ENCODE data around the gene HIVEP3. TPM values are rescaled to one million over a fixed set of nuclear protein-coding genes. Genes with fewer than 3 reads are reported as not detected.

Gene HIVEP3
- total and polyA plus RNA-seq, 2 donors (not counting 1 experiment from before 2014, with no cell fraction given), result 2.0 to 5.1 TPM

GRCh38 chr1:41689558-41689981 is 229.2 kb downstream of the HIVEP3 start:
- no peak overlapping the region for H3K9ac ChIP-seq (ENCODE audit: low read length)
- CTCF ChIA-PET, result interaction anchor here (1.2 kb wide), 1 partner anchor 23 kb away, joined by 3 read pairs; no protein-coding TSS in a partner anchor
- Mint-ChIP-seq H3K9me3 (ENCODE audit: insufficient read depth) (no peaks in the 10 kb centered on the region), H3K4me3 (no peak overlapping the region), H3K27me3 (no peaks in the 10 kb centered on the region), H3K4me1 (peaks cover 16% of the 10 kb centered on the region), H3K27ac (no peak overlapping the region)
- no peak overlapping the region for H3K4me2 ChIP-seq (replicated peaks; ENCODE audit: low read depth, low read length, poor library complexity, severe bottlenecking)
- no peak overlapping the region for H2AFZ ChIP-seq (ENCODE audit: insufficient read depth, low read depth, low read length, poor library complexity, severe bottlenecking)
- DNase-seq (no peak), ATAC-seq (ENCODE audit: low read depth) (no peak)
- intact Hi-C loops (cut with micrococcal nuclease), result no loop called here
- no peak overlapping the region for H3K27ac ChIP-seq (ENCODE audit: low read length in 2 of 2)
- 86% methylated on average over 5 of the region's 7 CpGs for WGBS (ENCODE audit: insufficient coverage)
- POLR2A ChIA-PET, result no interaction called here
- TF ChIP-seq CTCF (IDR thresholded peaks at IDR 0.05) (no peak), EZH2 (IDR thresholded peaks at IDR 0.05; ENCODE audit: borderline replicate concordance, insufficient read depth, low read depth, low read length, poor library complexity, severe bottlenecking) (no peak)
- no peaks in the 10 kb centered on the region for H3K36me3 ChIP-seq (replicated peaks in 1 of 2; ENCODE audit: control extremely low read depth in 1 of 2, control insufficient read depth in 1 of 2, extremely low read depth in 1 of 2, insufficient read depth in 2 of 2, low read length in 1 of 2)
- peaks cover 0 to 15% of the 10 kb centered on the region in 2 donors for H3K4me1 ChIP-seq (ENCODE audit: control insufficient read depth in 2 of 2, insufficient read depth in 2 of 2, low read length in 2 of 2)
- no peaks in the 10 kb centered on the region for H3K9me3 ChIP-seq (ENCODE audit: control extremely low read depth in 1 of 3, control insufficient read depth in 2 of 3, insufficient read depth in 1 of 3, low read length in 2 of 3)
- H3K79me2 ChIP-seq (ENCODE audit: control insufficient read depth, insufficient read depth, low read length), result no peaks in the 10 kb centered on the region
- no peaks in the 10 kb centered on the region for H4K20me1 ChIP-seq (ENCODE audit: control insufficient read depth, insufficient read depth, low read length, poor library complexity, severe bottlenecking)
- no peaks in the 10 kb centered on the region for H3K27me3 ChIP-seq (replicated peaks in 1 of 4; ENCODE audit: control extremely low read depth in 1 of 4, control insufficient read depth in 3 of 4, insufficient read depth in 4 of 4, low read length in 3 of 4)
- no peak overlapping the region for H3K4me3 ChIP-seq (ENCODE audit: control extremely low read depth in 1 of 5, extremely low read depth in 1 of 5, insufficient read depth in 1 of 5, low read depth in 2 of 5, low read length in 4 of 5)

GRCh38 chr1:41689139-41689538 is 229.6 kb downstream of the HIVEP3 start:
- no peaks in the 10 kb centered on the region for H3K9me3 Mint-ChIP-seq (ENCODE audit: insufficient read depth)
- H3K79me2 ChIP-seq (ENCODE audit: control insufficient read depth, insufficient read depth, low read length), result no peaks in the 10 kb centered on the region
- intact Hi-C loops (cut with micrococcal nuclease), result no loop called here
- no peak overlapping the region for H3K4me3 Mint-ChIP-seq
- no peak overlapping the region for H3K9ac ChIP-seq (ENCODE audit: low read length)
- peaks cover 2 to 20% of the 10 kb centered on the region in 2 donors for H3K4me1 ChIP-seq (ENCODE audit: control insufficient read depth in 2 of 2, insufficient read depth in 2 of 2, low read length in 2 of 2)
- no peaks in the 10 kb centered on the region for H3K36me3 ChIP-seq (replicated peaks in 1 of 2; ENCODE audit: control extremely low read depth in 1 of 2, control insufficient read depth in 1 of 2, extremely low read depth in 1 of 2, insufficient read depth in 2 of 2, low read length in 1 of 2)
- H2AFZ ChIP-seq (ENCODE audit: insufficient read depth, low read depth, low read length, poor library complexity, severe bottlenecking), result no peak overlapping the region
- H3K27ac ChIP-seq (ENCODE audit: low read length in 2 of 2), result no peak overlapping the region
- ChIA-PET POLR2A (no interaction called here), CTCF (interaction anchor here (1.2 kb wide), 1 partner anchor 22 kb away, joined by 3 read pairs; no protein-coding TSS in a partner anchor)
- peaks cover 20% of the 10 kb centered on the region for H3K4me1 Mint-ChIP-seq
- 71% methylated on average over 3 of the region's 10 CpGs for WGBS (ENCODE audit: insufficient coverage)
- no peaks in the 10 kb centered on the region for H3K27me3 Mint-ChIP-seq
- no peak for ATAC-seq (ENCODE audit: low read depth)
- DNase-seq, result no peak
- no peak overlapping the region for H3K4me3 ChIP-seq (ENCODE audit: control extremely low read depth in 1 of 5, extremely low read depth in 1 of 5, insufficient read depth in 1 of 5, low read depth in 2 of 5, low read length in 4 of 5)
- no peak overlapping the region for H3K27ac Mint-ChIP-seq
- no peak overlapping the region for H3K4me2 ChIP-seq (replicated peaks; ENCODE audit: low read depth, low read length, poor library complexity, severe bottlenecking)
- no peaks in the 10 kb centered on the region for H4K20me1 ChIP-seq (ENCODE audit: control insufficient read depth, insufficient read depth, low read length, poor library complexity, severe bottlenecking)
- H3K9me3 ChIP-seq (ENCODE audit: control extremely low read depth in 1 of 3, control insufficient read depth in 2 of 3, insufficient read depth in 1 of 3, low read length in 2 of 3), result no peaks in the 10 kb centered on the region
- H3K27me3 ChIP-seq (replicated peaks in 1 of 4; ENCODE audit: control extremely low read depth in 1 of 4, control insufficient read depth in 3 of 4, insufficient read depth in 4 of 4, low read length in 3 of 4), result no peaks in the 10 kb centered on the region
- TF ChIP-seq CTCF (IDR thresholded peaks at IDR 0.05), result no peak
- no peak for TF ChIP-seq EZH2 (IDR thresholded peaks at IDR 0.05; ENCODE audit: borderline replicate concordance, insufficient read depth, low read depth, low read length, poor library complexity, severe bottlenecking)
